ENCODE results near the gene SRRM1. TPM values are rescaled to one million over a fixed set of nuclear protein-coding genes. Genes with fewer than 3 reads are reported as not detected.

Gene SRRM1
- total RNA-seq, 1 experiment from 2014 or later: 160 TPM

DNA sequence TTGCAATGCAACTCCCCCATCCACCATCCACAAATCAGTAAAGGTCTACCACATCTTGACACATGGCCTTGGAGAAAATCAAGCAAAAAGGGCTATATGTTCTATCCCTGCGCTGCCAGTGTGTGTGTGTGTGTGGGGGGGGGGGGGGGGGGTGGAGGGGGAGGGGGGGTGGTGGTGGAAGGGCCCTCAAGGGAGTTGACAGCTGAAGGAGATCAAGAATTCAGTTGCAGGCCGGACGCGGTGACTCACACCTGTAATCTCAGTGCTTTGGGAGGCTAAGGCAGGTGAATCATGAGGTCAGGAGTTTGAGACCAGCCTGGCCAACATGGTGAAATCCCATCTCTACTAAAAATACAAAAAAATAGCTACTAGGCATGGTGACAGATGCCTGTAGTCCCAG lies 64.6 kb downstream of the SRRM1 start:
- intact Hi-C loops (cut with micrococcal nuclease; ENCODE audit: unreplicated experiment): no loop called here
- H3K9me3 ChIP-seq (ENCODE audit: control insufficient read depth, insufficient read depth, low read depth, low read length): no peaks in the 10 kb centered on the region
- no TSS peak for BruUV-seq (replicated peaks)
- no peak overlapping the region for H3K27ac ChIP-seq (ENCODE audit: low read length)
- ChIA-PET CTCF (interaction anchor here (0.7 kb wide), 1 partner anchor 44 kb away, joined by 6 read pairs; no protein-coding TSS in a partner anchor), POLR2A (interaction anchor here (0.5 to 0.6 kb wide), 2 partner anchors 37 to 504 kb away, joined by 3 read pairs; no protein-coding TSS in a partner anchor)
- no peaks in the 10 kb centered on the region for H3K36me3 ChIP-seq (ENCODE audit: control insufficient read depth, insufficient read depth, low read length)
- no peaks in the 10 kb centered on the region for H3K27me3 ChIP-seq (ENCODE audit: control insufficient read depth, insufficient read depth, low read length)
- TF ChIP-seq, protein P1, sequence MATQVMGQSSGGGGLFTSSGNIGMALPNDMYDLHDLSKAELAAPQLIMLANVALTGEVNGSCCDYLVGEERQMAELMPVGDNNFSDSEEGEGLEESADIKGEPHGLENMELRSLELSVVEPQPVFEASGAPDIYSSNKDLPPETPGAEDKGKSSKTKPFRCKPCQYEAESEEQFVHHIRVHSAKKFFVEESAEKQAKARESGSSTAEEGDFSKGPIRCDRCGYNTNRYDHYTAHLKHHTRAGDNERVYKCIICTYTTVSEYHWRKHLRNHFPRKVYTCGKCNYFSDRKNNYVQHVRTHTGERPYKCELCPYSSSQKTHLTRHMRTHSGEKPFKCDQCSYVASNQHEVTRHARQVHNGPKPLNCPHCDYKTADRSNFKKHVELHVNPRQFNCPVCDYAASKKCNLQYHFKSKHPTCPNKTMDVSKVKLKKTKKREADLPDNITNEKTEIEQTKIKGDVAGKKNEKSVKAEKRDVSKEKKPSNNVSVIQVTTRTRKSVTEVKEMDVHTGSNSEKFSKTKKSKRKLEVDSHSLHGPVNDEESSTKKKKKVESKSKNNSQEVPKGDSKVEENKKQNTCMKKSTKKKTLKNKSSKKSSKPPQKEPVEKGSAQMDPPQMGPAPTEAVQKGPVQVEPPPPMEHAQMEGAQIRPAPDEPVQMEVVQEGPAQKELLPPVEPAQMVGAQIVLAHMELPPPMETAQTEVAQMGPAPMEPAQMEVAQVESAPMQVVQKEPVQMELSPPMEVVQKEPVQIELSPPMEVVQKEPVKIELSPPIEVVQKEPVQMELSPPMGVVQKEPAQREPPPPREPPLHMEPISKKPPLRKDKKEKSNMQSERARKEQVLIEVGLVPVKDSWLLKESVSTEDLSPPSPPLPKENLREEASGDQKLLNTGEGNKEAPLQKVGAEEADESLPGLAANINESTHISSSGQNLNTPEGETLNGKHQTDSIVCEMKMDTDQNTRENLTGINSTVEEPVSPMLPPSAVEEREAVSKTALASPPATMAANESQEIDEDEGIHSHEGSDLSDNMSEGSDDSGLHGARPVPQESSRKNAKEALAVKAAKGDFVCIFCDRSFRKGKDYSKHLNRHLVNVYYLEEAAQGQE (IDR thresholded peaks at IDR 0.05; ENCODE audit: insufficient read depth in 1 of 2, low read depth in 2 of 2, low read length in 1 of 2): no peak
- TF ChIP-seq CTCF (IDR thresholded peaks at IDR 0.05) (no peak), SIN3A (IDR thresholded peaks at IDR 0.05; ENCODE audit: borderline replicate concordance, insufficient read depth, low read depth, low read length) (no peak), TCF7L2 (IDR thresholded peaks at IDR 0.05; ENCODE audit: low read depth, low read length) (no peak), POLR2AphosphoS5 (IDR thresholded peaks at IDR 0.05; ENCODE audit: low read depth, low read length) (no peak)
- in situ Hi-C loops (cut with HindIII; ENCODE audit: low pct_unique_long_range_greater_than_20kb, low sequenced_read_pairs): no loop called here
- no peak overlapping the region for H3K4me3 ChIP-seq (ENCODE audit: low read depth in 2 of 2, low read length in 2 of 2)
- DNase-seq (ENCODE audit: low read depth, low spot score) (no peak), ATAC-seq (no peak)
- peaks cover 17% of the 10 kb centered on the region for H3K4me1 ChIP-seq (ENCODE audit: control insufficient read depth, insufficient read depth, low read length)

GRCh38 chr1:24708938-24709337 lies 65.8 kb downstream of the SRRM1 start:
- in situ Hi-C loops (cut with HindIII; ENCODE audit: low pct_unique_long_range_greater_than_20kb, low sequenced_read_pairs): no loop called here

DNA sequence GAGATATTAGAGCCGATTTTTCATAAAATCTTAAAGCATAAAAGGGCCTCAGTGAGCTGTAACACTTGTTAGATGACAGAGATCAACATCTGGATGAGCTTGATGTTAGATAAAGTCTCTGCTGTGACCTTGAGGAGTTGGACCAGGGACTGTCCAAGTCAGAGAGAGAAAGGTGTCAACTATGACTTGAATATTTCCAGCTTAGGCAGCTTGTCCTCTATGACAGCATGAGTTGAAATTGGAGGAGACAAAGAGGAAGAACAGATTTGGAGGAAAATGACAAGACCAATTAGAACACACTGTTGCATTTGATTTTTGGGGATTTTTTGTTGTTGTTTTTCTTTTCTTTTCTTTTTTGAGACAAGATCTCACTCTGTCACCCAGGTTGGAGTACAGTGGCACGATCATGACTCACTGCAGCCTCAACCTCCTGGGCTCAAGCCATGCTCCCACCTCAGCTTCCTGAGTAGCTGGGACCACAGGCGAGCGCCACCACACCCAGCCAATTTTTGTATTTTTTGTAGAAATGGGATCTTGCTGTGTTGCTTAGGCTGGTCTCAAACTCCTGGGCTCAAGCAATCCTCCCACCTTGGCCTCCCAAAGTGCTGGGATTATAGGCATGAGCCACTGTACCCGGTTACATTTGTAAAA lies 66.8 kb downstream of the SRRM1 start:
- CTCF ChIA-PET: no interaction called here
- Histone ChIP-seq H3K27ac (ENCODE audit: low read length) (no peak overlapping the region; the same call in 1 of the 2 replicates), H3K9me3 (ENCODE audit: control insufficient read depth, insufficient read depth, low read depth, low read length) (no peaks in the 10 kb centered on the region), H3K27me3 (ENCODE audit: control insufficient read depth, insufficient read depth, low read length) (no peaks in the 10 kb centered on the region), H3K4me1 (ENCODE audit: control insufficient read depth, insufficient read depth, low read length) (peaks cover 11% of the 10 kb centered on the region), H3K36me3 (ENCODE audit: control insufficient read depth, insufficient read depth, low read length) (no peaks in the 10 kb centered on the region), H3K4me3 (ENCODE audit: low read depth in 2 of 2, low read length in 2 of 2) (no peak overlapping the region)
- POLR2A ChIA-PET: interaction anchor here (0.7 kb wide), 1 partner anchor 35 kb away, joined by 4 read pairs; the partner anchor contains the start of gene CLIC4
- no TSS peak for BruUV-seq (replicated peaks)
- ATAC-seq (no peak), DNase-seq (ENCODE audit: low read depth, low spot score) (no peak)
- TF ChIP-seq TCF7L2 (IDR thresholded peaks at IDR 0.05; ENCODE audit: low read depth, low read length) (no peak), SIN3A (IDR thresholded peaks at IDR 0.05; ENCODE audit: borderline replicate concordance, insufficient read depth, low read depth, low read length) (no peak), POLR2AphosphoS5 (IDR thresholded peaks at IDR 0.05; ENCODE audit: low read depth, low read length) (no peak), CTCF (IDR thresholded peaks at IDR 0.05) (no peak)
- TF ChIP-seq, protein P1 (IDR thresholded peaks at IDR 0.05; ENCODE audit: insufficient read depth in 1 of 2, low read depth in 2 of 2, low read length in 1 of 2): no peak
- intact Hi-C loops (cut with micrococcal nuclease; ENCODE audit: unreplicated experiment) (no loop called here), in situ Hi-C loops (cut with HindIII; ENCODE audit: low pct_unique_long_range_greater_than_20kb, low sequenced_read_pairs) (no loop called here)

More at GRCh38 chr1:24708938-24709337, 65.8 kb downstream of the SRRM1 start:
- no peak for DNase-seq (ENCODE audit: low read depth, low spot score)
- Histone ChIP-seq H3K27me3 (ENCODE audit: control insufficient read depth, insufficient read depth, low read length) (no peaks in the 10 kb centered on the region), H3K9me3 (ENCODE audit: control insufficient read depth, insufficient read depth, low read depth, low read length) (no peaks in the 10 kb centered on the region), H3K4me3 (ENCODE audit: low read depth in 2 of 2, low read length in 2 of 2) (no peak overlapping the region), H3K36me3 (ENCODE audit: control insufficient read depth, insufficient read depth, low read length) (no peaks in the 10 kb centered on the region), H3K27ac (ENCODE audit: low read length) (no peak overlapping the region), H3K4me1 (ENCODE audit: control insufficient read depth, insufficient read depth, low read length) (peaks cover 12% of the 10 kb centered on the region)
- POLR2A ChIA-PET: no interaction called here
- intact Hi-C loops (cut with micrococcal nuclease; ENCODE audit: unreplicated experiment): no loop called here
- no TSS peak for BruUV-seq (replicated peaks)
- ATAC-seq: no peak
- TF ChIP-seq POLR2AphosphoS5 (IDR thresholded peaks at IDR 0.05; ENCODE audit: low read depth, low read length) (no peak), TCF7L2 (IDR thresholded peaks at IDR 0.05; ENCODE audit: low read depth, low read length) (no peak), SIN3A (IDR thresholded peaks at IDR 0.05; ENCODE audit: borderline replicate concordance, insufficient read depth, low read depth, low read length) (no peak)
- CTCF ChIA-PET: no interaction called here
